Myocyte (in vitro differentiated cells): Measurements from ENCODE around the gene WNT7A. TPM values are rescaled to one million over a fixed set of nuclear protein-coding genes. Genes with fewer than 3 reads are reported as not detected.
"Not testable (repeated sequence)": the region's sequence is repeated elsewhere in the genome, so short reads cannot be mapped to it uniquely, and the experiment has no call there.

ENCODE experiments used
- DNase-seq: peaks from one replicate; pipeline ENCODE4 v3.0.0-alpha.2; 2012; ENCODE audit warnings: low read depth
- polyA plus RNA-seq: library from polyadenylated mRNA; unstranded; fragments of >200 nt; gene quantifications from one replicate; pipeline ENCODE4 v1.2.1, GENCODE V29; 2012; ENCODE audit warnings: missing spikeins
- total RNA-seq: library from RNA; depleted of rRNA; stranded (reverse); fragments of >200 nt; gene quantifications from 2 replicates; pipeline ENCODE4 v1.2.3, GENCODE V29; 2014

The WNT7A gene
- total RNA-seq, result not detected in 2 replicates
- polyA plus RNA-seq, result not detected

DNA sequence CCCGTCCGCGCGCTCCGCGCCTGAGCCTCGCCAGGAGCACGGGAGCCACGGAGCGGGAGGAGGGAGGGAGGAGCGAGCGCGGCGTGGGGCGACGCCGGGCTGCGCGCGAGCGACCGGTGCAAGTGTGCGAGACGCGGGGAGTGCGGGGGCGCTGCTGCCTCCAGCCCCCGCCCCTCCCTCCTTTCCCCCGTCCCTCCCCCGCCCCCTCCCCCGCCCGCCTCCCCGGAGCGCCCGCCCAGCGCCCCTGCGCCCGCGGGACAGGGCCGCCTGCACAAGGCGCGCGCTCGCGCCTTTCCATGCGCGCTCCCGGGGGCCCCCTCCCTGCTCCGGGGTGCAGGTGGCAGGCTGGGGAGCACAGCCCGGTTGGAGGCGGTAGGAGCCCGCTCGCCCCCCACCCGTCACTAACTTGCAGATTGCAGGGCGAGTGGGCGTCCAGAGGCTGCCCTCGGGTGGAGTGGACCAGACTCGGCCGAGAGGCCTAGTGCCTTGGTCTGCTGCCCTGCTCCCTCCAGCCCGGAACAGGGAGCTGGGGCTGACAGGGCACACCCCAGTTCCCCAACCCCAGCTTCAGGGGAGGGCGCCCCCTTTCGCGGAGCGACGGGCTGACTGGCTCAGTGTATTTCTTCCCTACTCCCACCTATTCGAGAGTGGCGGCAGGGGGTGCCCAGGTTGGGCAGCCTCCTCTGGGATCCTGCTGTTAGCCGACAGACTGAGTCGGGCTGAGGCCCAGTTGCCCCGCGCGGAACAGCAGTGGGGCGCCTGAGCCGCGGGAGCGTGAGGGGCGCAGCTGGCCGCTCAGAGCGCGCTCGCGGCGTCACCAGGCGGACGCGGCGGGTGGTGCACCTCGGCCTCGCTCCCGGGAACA lies at the start of gene WNT7A:
Gene WNT7A, minus strand, starts transcription at position 126 of the 865 bp plus-strand sequence. CDS start 255 bp downstream, outside the sequence.
- no peak for DNase-seq

DNA sequence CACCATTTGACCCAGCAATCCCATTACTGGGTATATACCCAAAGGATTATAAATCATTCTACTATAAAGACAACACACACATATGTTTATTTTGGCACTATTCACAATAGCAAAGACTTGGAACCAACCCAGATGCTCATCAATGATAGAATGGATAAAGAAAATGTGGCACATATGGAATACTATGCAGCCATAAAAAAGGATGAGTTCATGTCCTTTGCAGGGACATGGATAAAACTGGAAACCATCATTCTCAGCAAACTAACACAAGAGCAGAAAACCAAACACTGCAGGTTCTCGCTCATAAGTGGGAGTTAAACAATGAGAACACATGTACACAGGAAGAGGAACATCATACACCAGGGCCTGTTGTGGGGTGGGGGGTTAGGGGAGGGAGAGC lies 48.9 kb upstream of the WNT7A start:
- not testable (repeated sequence) for DNase-seq

DNA sequence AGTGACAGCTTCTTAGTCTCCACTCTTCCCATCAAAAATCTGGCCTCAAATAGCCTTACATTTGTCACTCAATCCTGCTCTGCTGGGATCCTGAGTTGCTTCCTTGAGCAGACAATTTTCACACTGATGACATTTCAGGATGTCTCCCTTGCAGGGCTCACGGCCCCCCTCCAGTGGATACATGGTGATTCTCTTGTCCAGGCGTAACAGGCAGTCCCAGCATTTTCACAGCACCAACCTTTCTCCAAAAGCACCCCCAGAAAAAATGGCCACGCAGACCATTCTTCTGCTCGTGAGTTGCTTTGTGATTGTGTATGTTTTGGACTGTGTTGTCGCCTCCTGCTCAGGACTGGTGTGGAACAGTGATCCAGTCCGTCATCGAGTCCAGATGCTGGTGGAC lies 47.4 kb upstream of the WNT7A start:
- DNase-seq, result no peak

DNA sequence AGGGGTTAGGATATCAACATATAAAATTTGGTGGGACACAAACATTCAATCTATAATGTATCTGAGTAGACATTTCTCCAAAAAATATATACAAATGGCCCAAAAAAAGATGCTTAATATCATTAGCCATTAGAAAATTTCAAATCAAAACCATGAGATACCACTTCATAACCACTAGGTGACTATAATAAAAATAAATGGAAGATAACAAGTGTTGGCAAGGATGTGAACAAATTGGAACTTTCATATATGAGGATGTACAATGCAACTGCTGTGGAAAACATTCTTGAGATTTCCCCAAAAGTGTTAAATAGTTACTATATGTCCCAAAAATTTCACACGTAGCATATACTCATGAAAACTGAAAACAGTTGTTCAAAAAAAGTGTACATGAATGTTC lies 36.5 kb upstream of the WNT7A start:
- DNase-seq, result no peak

- DNase-seq, result no peak
These were observed 22.9 kb upstream of the WNT7A start for GRCh38 chr3:13902648-13903238.

DNA sequence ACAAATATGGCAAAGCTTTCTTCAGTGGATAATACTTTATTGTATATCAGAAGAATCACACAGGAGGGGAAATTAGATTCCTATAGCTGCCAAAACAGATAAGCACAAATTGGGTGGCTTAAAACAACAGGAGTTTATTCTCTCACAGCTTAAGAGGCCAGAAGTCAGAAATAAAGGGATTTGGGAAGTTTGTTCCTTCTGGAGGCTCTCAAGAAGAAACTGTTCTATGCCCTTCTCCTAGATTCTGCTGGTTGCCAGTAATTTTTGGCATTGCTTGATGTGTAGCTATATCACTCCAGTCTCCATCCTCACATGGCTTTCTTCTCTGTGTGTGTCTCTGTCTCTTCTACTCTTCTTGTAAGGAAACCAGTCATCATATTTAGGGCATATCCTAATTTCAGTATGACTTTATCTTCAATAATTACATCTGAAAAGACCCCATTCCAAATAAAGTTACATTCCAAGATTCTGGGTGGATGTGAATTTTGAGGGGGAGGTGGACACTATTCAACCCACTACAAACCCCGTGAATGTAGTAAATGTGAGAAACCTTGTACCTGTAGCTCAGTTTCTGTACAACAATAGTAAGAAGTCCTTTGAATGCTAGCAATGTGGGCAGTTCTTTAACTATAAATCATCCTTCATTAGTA lies 22.2 kb upstream of the WNT7A start:
- no peak for DNase-seq

- DNase-seq, result no peak
These were observed 18.5 kb upstream of the WNT7A start for GRCh38 chr3:13898346-13898745.

GRCh38 chr3:13896473-13897154 lies 16.7 kb upstream of the WNT7A start:
- DNase-seq, result peak; percentile 56

- DNase-seq, result peak; percentile 78
These were observed 15.6 kb upstream of the WNT7A start for GRCh38 chr3:13895155-13896105.

GRCh38 chr3:13894807-13895154 lies 14.9 kb upstream of the WNT7A start:
- no peak for DNase-seq

DNA sequence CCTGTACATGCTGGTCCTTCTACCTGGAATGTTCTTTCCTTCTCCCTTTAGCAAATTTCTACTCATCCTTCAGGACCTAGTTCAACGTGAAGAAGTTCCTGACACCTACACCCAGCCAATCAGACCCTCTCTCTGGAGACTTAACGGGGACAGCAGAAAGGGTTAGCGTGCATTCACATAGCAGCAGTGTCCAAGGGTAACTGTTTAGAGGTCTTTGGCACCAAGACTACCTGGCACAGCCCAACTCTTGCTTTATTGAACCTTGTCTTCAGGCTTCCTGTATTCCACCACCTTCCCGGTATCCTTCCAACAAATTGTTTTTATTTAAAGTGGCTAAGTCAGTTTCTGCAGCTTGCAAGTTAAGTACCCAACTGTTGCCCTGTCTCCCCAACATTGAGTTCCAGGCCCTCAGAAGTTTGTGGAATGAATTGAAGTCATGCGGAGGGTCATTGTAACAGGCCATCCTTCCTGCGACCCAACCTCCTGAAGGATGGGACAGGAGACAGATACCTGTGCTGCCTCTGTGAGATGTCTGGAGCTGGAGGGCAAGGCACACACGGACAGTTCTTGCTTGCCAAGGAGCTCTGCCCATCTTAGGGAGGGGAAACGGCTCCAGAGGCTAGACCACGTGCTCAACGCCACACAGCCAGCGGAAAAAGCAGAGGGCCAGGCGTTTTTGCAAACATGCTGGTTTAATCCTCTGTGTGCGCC lies 14.4 kb upstream of the WNT7A start:
- no peak for DNase-seq

- DNase-seq, result no peak
These were observed 12.4 kb upstream of the WNT7A start for GRCh38 chr3:13892304-13892703.

DNA sequence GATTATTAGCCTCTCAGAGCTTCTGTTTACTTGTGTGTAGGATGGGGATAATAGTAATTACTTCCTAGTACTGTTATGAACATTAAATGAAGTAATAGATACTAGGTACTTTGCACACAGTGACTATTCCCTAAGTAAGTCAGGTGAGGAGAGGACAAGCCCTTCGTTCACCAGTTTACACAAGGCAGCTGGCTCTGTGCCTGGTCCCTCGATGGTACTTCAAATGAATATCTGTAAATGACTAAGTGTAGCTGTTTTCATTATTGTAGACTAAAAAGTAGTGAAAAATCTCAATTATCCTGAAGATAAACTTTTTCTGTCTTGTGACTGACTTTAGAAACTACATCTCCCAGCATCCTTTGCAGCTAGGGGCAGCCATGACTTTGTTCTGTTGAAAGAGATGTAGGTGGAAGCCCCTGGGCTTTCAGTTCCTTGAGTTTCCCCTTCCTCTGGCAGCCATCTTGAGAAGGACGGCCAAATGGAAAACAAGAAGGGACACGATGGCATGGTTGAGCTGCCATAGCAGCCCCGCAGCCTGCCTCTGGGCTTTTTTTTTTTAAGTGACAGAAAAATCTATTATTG lies 11.7 kb upstream of the WNT7A start:
- no peak for DNase-seq

DNA sequence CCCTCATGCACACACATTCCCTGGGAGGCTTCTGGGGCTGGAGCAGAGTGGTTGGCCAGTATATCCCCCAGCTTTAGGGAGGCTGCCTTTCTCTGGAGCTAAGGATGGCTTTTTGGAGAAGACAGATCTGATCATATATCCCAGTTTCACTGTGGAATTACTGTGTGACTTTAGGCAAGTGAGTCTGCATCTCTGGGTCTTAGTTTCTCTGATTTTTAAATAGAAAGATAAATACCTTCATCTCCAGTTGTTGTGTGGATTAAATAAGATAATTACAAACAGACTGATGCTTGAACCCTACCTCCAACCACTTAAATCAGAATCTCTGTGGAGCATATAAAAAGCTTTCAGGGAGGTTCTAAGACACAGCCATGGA lies 11.1 kb upstream of the WNT7A start:
- DNase-seq, result no peak

GRCh38 chr3:13890377-13891016 lies 10.6 kb upstream of the WNT7A start:
- DNase-seq, result no peak

- no peak for DNase-seq
These were observed 8.7 kb upstream of the WNT7A start for GRCh38 chr3:13888576-13888975.

- DNase-seq, result no peak
These were observed 7.8 kb upstream of the WNT7A start for GRCh38 chr3:13887495-13888300.

GRCh38 chr3:13886593-13887129 lies 6.8 kb upstream of the WNT7A start:
- DNase-seq, result no peak
